Hematopoietic multipotent progenitor cell treated with erythropoietin and hydrocortisone succinate and interleukin-3 and kit ligand, for 8 days (in vitro differentiated cells): ENCODE results near the gene WDR90.

Experiments
- DNase-seq: peaks from one replicate; pipeline ENCODE4 v3.0.0-alpha.2; 2015

WDR90 gene

GRCh38 chr16:626787-627453, 22.2 kb upstream of the WDR90 start:
- DNase-seq: no peak

DNA sequence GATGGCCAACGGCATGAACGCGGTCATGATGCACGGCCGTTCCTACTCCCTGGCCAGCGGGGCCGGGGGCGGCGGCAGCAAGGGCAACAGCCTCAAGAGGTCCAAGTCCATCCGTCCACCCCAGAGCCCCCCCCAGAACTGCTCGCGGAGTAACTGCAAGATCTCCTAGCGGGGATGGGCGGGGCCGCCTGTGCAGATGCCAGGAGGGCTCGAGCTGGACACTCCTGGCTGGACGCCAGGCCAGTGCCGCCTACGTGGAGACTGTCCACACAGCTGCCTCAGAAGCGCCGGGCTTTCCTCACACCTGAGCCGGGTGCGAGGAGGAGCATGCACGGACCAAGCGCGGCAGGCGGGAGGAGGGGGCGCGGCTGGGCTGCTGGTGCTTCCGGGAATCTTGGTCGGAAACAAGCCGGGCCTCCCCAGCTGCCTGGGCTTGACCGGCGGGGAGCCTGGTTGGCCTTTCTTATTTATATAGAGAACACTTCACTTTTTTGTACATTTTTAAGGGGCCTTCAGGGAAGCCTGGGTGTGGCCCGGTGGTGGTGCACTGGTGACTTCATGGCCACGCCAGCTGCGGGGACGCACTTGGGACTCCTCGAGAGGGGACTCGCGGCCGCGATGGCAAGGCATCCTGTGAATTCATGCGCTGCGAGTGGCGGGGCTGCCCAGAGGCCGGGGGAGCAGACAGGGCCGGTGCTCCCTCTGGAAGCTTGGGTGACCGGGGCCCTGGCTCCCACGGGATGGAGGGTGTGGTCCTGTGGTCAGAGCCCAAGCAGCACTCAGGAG, 21.5 kb upstream of the WDR90 start:
- DNase-seq: no peak

- DNase-seq: no peak
Measured at GRCh38 chr16:628321-629061, 20.7 kb upstream of the WDR90 start.

DNA sequence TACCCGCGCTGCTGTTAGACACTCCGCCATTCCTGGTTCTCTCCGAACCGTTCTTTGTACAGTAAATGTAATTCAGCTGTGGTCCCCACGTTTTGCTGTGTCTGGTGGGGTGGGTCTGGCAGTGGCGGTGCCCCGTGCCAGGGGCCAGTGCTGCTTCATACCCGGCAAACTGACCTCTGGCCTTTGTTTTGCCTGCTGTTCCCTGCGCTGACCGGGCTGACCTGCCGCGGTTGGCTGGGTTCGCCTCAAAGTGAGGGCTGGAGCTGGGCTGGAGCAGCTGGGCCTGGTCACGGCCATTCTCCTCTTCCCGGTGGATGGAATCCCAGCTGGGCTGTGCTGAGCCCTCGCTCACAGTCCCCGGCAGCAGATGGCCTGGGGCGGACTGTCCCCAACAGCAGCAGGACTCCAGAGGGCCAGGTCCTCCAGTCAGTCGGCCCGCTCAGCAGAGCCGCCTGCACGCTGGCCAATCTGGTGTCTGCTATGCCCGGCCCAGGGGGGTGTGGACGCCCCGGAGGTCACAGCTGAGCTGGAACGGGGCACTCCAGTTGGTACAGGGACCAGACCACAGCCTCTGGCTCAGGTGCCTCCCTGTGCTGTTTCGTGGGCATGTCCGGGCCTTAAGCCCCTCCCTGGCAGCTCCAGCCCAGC, 19.9 kb upstream of the WDR90 start:
- no peak for DNase-seq

GRCh38 chr16:629833-630248, 19.3 kb upstream of the WDR90 start:
- DNase-seq: no peak

DNA sequence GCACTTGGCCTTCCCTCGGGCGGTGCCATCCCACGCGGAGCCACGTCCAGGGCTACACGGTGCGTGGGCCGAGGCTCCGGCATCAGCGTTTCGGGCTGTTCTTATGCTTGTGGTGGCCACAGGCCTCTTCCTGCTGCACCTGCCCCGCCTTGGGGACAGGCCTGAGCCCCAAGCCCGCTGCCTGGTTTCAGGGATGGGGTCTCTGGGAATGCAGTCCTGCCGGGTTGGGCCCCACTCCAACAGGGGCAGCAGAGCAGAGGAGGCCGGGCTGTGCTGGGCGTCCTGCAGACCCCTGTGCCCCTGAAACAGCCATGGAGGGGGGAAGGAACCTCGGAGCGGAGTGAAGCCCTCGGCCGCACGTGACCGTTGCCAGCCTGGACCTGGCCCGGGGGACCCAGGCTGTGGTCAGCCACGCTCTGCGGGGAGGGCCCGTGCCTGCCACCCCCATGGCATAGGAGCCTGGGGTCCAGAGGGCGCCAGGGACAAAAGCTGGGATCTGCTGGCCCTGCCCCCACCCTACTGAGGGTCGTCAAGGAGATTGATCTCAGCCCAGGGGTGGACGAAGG, 18.8 kb upstream of the WDR90 start:
- DNase-seq: no peak

DNA sequence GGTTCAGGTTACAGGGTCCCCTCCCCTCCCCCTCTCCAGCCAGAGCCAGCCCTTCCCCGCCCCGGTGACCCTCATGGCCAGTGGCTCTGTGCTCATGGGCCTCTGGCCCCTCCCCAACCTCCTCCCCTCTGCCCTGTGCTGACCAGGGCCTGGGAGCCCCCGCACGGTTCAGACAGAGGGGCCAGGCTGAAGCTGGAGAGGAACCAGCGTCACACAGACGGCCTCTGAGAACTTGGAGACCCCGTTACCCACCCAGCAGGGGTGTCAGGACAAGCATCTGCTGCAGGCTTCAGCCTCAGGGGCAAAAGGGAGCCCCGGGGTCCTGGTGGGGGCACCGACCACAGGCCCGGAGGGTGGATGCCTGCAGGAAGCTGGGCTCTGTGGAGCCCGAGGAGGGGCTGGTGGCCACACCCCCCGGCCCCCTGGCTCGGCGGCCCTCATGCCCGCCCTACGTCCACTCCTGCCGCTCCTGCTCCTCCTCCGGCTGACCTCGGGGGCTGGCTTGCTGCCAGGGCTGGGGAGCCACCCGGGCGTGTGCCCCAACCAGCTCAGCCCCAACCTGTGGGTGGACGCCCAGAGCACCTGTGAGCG, 18.3 kb upstream of the WDR90 start, which contains the start of gene WFIKKN1:
TSS of gene WFIKKN1 (plus strand) at position 171 of the 591 bp plus-strand sequence. CDS start at position 440, 269 bp downstream.
- DNase-seq: no peak

DNA sequence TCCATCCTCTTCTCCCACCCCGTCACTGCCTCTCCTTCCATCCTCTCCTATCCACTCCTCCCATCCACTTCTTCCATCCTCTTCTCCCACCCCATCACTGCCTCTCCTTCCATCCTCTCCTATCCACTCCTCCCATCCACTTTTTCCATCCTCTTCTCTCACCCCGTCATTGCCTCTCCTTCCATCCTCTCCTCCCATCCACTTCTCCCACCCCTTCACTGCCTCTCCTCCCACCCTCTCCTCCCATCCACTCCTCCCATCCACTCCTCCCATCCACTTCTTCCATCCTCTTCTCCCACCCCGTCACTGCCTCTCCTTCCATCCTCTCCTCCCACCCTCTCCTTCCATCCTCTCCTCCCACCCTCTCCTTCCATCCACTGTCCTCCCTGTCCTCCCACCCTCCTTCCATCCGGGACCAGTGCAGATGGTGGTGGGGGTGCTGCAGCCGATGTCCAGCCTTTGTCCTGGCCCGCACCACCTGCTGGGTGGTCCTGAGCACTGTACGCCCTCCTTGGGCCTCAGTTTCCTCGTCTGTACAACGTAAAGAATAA, 17.3 kb upstream of the WDR90 start:
- DNase-seq: no peak

GRCh38 chr16:632486-633335, 16.5 kb upstream of the WDR90 start:
- DNase-seq: no peak

DNA sequence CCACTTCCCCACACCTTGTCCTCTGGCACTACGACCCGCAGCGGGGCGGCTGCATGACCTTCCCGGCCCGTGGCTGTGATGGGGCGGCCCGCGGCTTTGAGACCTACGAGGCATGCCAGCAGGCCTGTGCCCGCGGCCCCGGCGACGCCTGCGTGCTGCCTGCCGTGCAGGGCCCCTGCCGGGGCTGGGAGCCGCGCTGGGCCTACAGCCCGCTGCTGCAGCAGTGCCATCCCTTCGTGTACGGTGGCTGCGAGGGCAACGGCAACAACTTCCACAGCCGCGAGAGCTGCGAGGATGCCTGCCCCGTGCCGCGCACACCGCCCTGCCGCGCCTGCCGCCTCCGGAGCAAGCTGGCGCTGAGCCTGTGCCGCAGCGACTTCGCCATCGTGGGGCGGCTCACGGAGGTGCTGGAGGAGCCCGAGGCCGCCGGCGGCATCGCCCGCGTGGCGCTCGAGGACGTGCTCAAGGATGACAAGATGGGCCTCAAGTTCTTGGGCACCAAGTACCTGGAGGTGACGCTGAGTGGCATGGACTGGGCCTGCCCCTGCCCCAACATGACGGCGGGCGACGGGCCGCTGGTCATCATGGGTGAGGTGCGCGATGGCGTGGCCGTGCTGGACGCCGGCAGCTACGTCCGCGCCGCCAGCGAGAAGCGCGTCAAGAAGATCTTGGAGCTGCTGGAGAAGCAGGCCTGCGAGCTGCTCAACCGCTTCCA, 15.7 kb upstream of the WDR90 start:
- no peak for DNase-seq

DNA sequence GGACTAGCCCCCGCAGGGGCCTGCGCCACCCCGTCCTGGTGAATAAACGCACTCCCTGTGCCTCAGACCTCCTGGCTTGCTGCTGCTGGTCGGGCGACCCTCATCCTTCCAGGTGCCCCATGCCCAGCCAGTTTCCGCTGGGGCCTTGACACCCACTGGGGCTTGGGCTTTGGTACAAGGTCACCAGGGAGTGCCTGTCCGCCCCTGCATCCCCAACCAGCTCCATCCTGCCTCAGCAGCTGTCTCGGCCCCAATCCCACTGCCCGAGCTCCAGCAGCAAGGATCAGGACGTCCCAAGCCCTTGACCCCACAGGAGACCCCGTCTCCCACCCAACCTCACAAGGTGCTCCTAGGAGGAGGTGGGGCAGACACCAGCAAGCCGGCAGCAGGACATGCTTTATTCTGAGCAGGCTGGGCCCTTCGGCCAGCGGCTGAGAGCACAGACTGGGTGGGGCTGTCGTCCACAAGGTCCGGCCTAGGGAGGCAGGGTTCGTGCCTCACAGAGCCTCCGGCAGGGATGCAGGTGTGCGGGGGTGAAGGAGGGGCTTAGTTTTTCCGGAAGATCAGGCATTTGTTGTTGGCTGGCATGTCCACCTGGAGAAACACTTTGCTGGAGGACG, 15.0 kb upstream of the WDR90 start:
- DNase-seq: no peak

- DNase-seq: no peak
Measured at GRCh38 chr16:634996-635395, 14.2 kb upstream of the WDR90 start.

DNA sequence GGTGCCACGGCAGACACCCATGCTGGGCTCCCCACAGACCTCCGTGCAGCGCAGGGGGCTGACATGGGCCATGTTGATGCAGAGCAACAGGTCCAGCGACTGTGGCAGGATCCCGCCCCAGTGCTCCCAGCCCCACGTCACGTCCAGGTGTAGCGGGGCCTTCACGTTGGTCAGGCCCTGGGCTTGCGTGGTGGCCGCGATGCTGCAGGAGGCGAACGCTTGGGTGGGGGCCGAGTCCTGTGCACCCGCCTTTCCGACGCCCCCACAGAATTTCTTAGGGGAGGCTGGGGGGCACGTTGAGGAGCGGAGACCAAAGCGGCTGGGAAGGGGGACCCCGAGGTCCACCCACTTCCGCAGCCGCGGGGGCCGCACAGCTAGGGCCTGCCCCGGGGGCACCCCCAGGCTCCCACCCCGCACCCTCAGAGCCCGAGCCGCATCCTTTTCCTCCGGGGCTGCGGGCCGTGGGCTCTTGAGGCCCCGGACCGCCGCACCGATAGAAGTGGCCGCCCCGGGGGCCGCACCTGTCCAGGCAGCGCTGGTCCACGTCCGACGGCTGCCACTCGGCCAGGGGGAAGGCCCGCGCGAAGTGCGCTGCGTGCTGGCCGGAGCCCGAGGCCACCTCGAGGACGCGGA, 13.5 kb upstream of the WDR90 start:
- DNase-seq: no peak

- peak; percentile 95 for DNase-seq
Measured at GRCh38 chr16:636206-637080, 12.7 kb upstream of the WDR90 start, which contains the start of gene METTL26. TSS of gene METTL26 (minus strand) at chr16:636305. CDS start at chr16:636290, 15 bp downstream.

DNA sequence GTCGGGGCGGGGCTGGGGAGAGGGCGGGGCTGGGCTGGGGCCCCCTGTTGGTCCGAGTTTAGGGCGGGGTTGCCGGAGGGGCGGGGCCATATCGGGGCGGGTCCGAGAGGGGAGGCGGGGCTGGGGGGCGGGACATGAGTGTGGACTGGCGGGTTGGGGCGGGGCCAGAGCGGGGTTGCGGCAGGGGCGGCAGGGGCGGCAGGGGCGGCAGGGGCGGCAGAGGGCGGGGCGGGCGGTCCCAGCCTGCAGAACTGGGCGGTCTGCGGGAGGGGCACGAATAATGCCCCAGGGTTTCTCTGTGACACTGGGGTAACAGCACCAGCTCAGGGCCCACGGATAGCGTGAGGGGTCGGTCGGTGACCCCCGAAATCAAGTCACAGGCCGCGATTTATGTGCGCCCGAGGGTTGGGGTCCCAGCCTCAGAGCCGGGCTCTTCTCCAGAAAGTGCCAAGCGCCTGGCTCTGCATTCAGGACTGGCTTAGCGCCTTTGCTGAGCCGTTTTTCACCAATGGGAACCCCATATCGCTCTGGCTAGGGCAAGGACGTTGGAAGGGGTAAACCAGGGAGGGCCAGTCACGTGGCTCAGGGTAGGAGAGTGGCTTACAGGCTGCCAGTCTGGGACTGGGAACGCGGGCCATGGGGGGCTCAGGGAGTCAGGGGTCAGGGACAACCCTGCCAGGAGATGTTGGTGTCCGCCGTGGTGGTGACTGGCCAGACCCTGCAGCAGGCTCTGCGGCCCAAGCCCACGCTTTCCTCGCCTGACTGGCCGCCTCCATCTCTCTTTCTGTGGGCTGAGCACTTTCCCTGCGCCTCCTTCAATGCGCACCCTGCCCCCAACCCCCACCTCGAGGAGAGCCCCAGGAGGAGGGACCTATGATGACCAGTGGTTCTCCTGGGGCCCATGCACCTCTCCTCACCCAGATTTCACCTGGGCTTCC, 11.8 kb upstream of the WDR90 start:
- peak; percentile 83 for DNase-seq

- no peak for DNase-seq
Measured at GRCh38 chr16:638034-638543, 11.1 kb upstream of the WDR90 start.

GRCh38 chr16:638836-639235, 10.3 kb upstream of the WDR90 start:
- no peak for DNase-seq
